ENCODE results near the gene ZNF804A. TPM values are rescaled to one million over a fixed set of nuclear protein-coding genes. Genes with fewer than 3 reads are reported as not detected.

The ZNF804A gene
- total and polyA plus RNA-seq, 2 donors from 2014 or later, result 0.19 to 1.2 TPM

- no peak for TF ChIP-seq CTCF (IDR thresholded peaks at IDR 0.05; ENCODE audit: borderline replicate concordance, extremely low read depth, insufficient read depth)
- Histone ChIP-seq H3K4me1 (ENCODE audit: control insufficient read depth in 2 of 3, insufficient read depth in 2 of 3, low read depth in 1 of 3, low read length in 3 of 3) (no peaks in the 10 kb centered on the region), H3K9me3 (ENCODE audit: control insufficient read depth in 2 of 3, insufficient read depth in 1 of 3, low read length in 3 of 3) (no peaks in the 10 kb centered on the region), H3K27ac (ENCODE audit: low read depth in 2 of 2, low read length in 2 of 2) (no peak overlapping the region), H3K4me3 (ENCODE audit: low read length in 3 of 3) (no peak overlapping the region), H3K36me3 (ENCODE audit: control insufficient read depth in 2 of 3, insufficient read depth in 3 of 3, low read length in 3 of 3) (no peaks in the 10 kb centered on the region), H3K9ac (ENCODE audit: low read length in 3 of 3) (no peak overlapping the region), H3K27me3 (ENCODE audit: control insufficient read depth, insufficient read depth, low read length) (no peaks in the 10 kb centered on the region)
- DNase-seq, result no peak
- intact Hi-C loops (cut with DNase I), result no loop called here
- no peak for FAIRE-seq
Measured at GRCh38 chr2:184554736-184555135, 43.6 kb upstream of the ZNF804A start.

- intact Hi-C loops (cut with DNase I), result no loop called here
- Histone ChIP-seq H3K9me3 (ENCODE audit: control insufficient read depth in 2 of 3, insufficient read depth in 1 of 3, low read length in 3 of 3) (no peaks in the 10 kb centered on the region), H3K4me3 (ENCODE audit: low read length in 3 of 3) (no peak overlapping the region), H3K36me3 (ENCODE audit: control insufficient read depth in 2 of 3, insufficient read depth in 3 of 3, low read length in 3 of 3) (no peaks in the 10 kb centered on the region), H3K4me1 (ENCODE audit: control insufficient read depth in 2 of 3, insufficient read depth in 2 of 3, low read depth in 1 of 3, low read length in 3 of 3) (no peaks in the 10 kb centered on the region), H3K27me3 (ENCODE audit: control insufficient read depth, insufficient read depth, low read length) (no peaks in the 10 kb centered on the region), H3K27ac (ENCODE audit: low read depth in 2 of 2, low read length in 2 of 2) (no peak overlapping the region), H3K9ac (ENCODE audit: low read length in 3 of 3) (no peak overlapping the region)
- TF ChIP-seq CTCF (IDR thresholded peaks at IDR 0.05; ENCODE audit: borderline replicate concordance, extremely low read depth, insufficient read depth), result no peak
- FAIRE-seq, result no peak
- DNase-seq, result no peak
Measured at GRCh38 chr2:184555352-184555751, 43.0 kb upstream of the ZNF804A start.

GRCh38 chr2:184556639-184557038 is 41.7 kb upstream of the ZNF804A start:
- Histone ChIP-seq H3K27me3 (ENCODE audit: control insufficient read depth, insufficient read depth, low read length) (no peaks in the 10 kb centered on the region), H3K4me3 (ENCODE audit: low read length in 3 of 3) (no peak overlapping the region), H3K4me1 (ENCODE audit: control insufficient read depth in 2 of 3, insufficient read depth in 2 of 3, low read depth in 1 of 3, low read length in 3 of 3) (no peaks in the 10 kb centered on the region), H3K27ac (ENCODE audit: low read depth in 2 of 2, low read length in 2 of 2) (no peak overlapping the region), H3K36me3 (ENCODE audit: control insufficient read depth in 2 of 3, insufficient read depth in 3 of 3, low read length in 3 of 3) (no peaks in the 10 kb centered on the region), H3K9ac (ENCODE audit: low read length in 3 of 3) (no peak overlapping the region), H3K9me3 (ENCODE audit: control insufficient read depth in 2 of 3, insufficient read depth in 1 of 3, low read length in 3 of 3) (no peaks in the 10 kb centered on the region)
- FAIRE-seq, result no peak
- intact Hi-C loops (cut with DNase I), result no loop called here
- TF ChIP-seq CTCF (IDR thresholded peaks at IDR 0.05; ENCODE audit: borderline replicate concordance, extremely low read depth, insufficient read depth), result no peak
- no peak for DNase-seq
